Vagina (tissue), 2 donors: ENCODE data around the gene EIF3F.

Experiments
- POLR2A ChIP-seq, 2 donors: fragments of 450-650 bp; IDR thresholded peaks; one replicate each; pipeline ENCODE4 v1.6.1; 2017; ENCODE audit warnings: antibody characterized with exemption in 2 of 2, mild to moderate bottlenecking in 2 of 2, moderate library complexity in 2 of 2
- TF ChIP-seq, protein P1 (sequence below), 3 experiments: fragments of 450-650 bp in 2 of 3; fragments of 200-600 bp in 1 of 3; sonication (generic) in 1 of 3; IDR thresholded peaks; one replicate each; pipeline ENCODE4 v1.5.1; 2017 to 2019; ENCODE audit warnings: antibody characterized with exemption in 3 of 3, mild to moderate bottlenecking in 2 of 3, moderate library complexity in 2 of 3

DNA sequence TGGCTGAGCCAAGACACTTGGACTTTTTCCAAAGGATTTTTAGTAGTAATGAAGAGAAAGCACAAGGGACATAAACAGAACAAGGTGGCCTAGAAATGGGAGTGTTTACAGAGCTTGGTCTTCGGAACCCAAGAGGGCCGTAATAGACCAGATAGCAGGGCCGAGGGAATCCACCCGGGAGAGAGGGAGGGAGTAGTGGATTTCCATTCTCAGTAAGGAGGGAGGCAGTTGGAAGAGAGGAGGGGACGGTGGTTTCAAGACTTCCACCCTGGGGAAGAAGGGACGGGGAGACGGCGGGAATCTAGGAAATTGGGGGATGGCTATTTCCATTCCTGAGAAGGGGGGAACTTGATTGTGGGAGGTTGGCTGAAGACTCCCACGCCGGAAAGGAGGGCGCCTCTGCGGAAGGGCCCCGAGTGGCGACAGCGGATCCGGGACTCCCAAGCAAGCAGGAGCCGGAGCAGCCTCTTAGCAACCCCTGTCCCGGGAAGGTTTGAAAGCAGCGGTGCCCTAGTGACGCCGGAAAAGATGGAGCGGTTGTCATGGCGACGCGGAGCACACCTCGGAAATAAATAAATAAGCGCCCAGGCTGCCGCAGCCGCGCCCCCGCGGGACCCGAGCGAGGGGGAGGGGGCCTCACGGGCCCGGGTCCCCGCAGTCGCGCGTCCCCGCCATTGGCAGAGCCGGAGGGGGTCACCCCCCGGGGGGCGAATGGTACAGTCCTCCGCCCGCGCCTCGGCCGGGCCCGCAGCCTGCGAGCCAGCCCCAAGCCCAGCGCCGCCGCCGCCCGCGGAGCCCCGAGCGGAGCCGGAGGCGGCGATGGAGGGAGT lies 31.6 kb downstream of the EIF3F start:
- TF ChIP-seq POLR2A (IDR thresholded peaks at IDR 0.05), result no peak
- TF ChIP-seq, protein P1, sequence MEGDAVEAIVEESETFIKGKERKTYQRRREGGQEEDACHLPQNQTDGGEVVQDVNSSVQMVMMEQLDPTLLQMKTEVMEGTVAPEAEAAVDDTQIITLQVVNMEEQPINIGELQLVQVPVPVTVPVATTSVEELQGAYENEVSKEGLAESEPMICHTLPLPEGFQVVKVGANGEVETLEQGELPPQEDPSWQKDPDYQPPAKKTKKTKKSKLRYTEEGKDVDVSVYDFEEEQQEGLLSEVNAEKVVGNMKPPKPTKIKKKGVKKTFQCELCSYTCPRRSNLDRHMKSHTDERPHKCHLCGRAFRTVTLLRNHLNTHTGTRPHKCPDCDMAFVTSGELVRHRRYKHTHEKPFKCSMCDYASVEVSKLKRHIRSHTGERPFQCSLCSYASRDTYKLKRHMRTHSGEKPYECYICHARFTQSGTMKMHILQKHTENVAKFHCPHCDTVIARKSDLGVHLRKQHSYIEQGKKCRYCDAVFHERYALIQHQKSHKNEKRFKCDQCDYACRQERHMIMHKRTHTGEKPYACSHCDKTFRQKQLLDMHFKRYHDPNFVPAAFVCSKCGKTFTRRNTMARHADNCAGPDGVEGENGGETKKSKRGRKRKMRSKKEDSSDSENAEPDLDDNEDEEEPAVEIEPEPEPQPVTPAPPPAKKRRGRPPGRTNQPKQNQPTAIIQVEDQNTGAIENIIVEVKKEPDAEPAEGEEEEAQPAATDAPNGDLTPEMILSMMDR (IDR thresholded peaks at IDR 0.05), result no peak
